Measurements from ENCODE around the gene ACAD9.

Gene ACAD9

GRCh38 chr3:128935922-128936321 is 56.5 kb downstream of the ACAD9 start:
- DNase-seq (ENCODE audit: low spot score): no peak

- DNase-seq (ENCODE audit: low spot score): no peak
These were observed 56.9 kb downstream of the ACAD9 start for GRCh38 chr3:128936341-128936740.

- no peak for DNase-seq (ENCODE audit: low spot score)
These were observed 60.8 kb downstream of the ACAD9 start for GRCh38 chr3:128940252-128940651.

GRCh38 chr3:128942161-128942952 is 62.9 kb downstream of the ACAD9 start:
- DNase-seq (ENCODE audit: low spot score): no peak

- no peak for DNase-seq (ENCODE audit: low spot score)
These were observed 65.8 kb downstream of the ACAD9 start for GRCh38 chr3:128945041-128945877.

GRCh38 chr3:128945878-128946175 is 66.4 kb downstream of the ACAD9 start:
- DNase-seq (ENCODE audit: low spot score): no peak

- no peak for DNase-seq (ENCODE audit: low spot score)
These were observed 67.0 kb downstream of the ACAD9 start for GRCh38 chr3:128946411-128946810.

- DNase-seq (ENCODE audit: low spot score): no peak
These were observed 69.7 kb downstream of the ACAD9 start for GRCh38 chr3:128949158-128949557.

GRCh38 chr3:128950223-128950938 is 71.0 kb downstream of the ACAD9 start:
- peak; percentile 71 for DNase-seq (ENCODE audit: low spot score)

- DNase-seq (ENCODE audit: low spot score): no peak
These were observed 77.0 kb downstream of the ACAD9 start for GRCh38 chr3:128956440-128956839.
